CD4-positive, alpha-beta T cell (primary cell): ENCODE results near the gene CHMP2B. TPM values are rescaled to one million over a fixed set of nuclear protein-coding genes. Genes with fewer than 3 reads are reported as not detected.

Experiments used
- ATAC-seq: fragments of 200-7000 bp; cut with Tn5 transposase; one replicate; pipeline ENCODE4 v1.10.0; 2022; ENCODE audit warnings: mild to moderate bottlenecking; ENCODE audit not compliant: poor library complexity
- CTCF ChIA-PET: fragments of 350-600 bp; sonication (Branson Sonifier 250); formaldehyde crosslinking; loops from one replicate; lab custom pipeline; 2021; ENCODE audit warnings: antibody characterized with exemption, inconsistent platforms; lab: Charles Lee
- POLR2A ChIA-PET: fragments of 350-600 bp; sonication (Branson Sonifier 250); formaldehyde crosslinking; loops from one replicate; lab custom pipeline; 2021; ENCODE audit warnings: antibody characterized with exemption, inconsistent platforms; lab: Charles Lee
- DNase-seq, 14 experiments: peaks; one replicate each; pipeline ENCODE4 v3.0.0-alpha.2; 2013 to 2020; ENCODE audit warnings: mixed read lengths in 2 of 14
- H3K27ac ChIP-seq, 2 donors: one replicate each; pipeline versions ENCODE4 v1.5.1 to v1.7.0; 2013; ENCODE audit warnings: low read length in 2 of 2, low read depth in 1 of 2, mild to moderate bottlenecking in 1 of 2
- H3K27me3 ChIP-seq, 2 experiments: 1 replicate in 1 of 2; 2 replicates in 1 of 2; pipeline versions ENCODE4 v1.6.1 to v1.7.0; 2013; ENCODE audit warnings: low read length in 2 of 2, control low read depth in 1 of 2, mild to moderate bottlenecking in 1 of 2, moderate library complexity in 1 of 2; ENCODE audit not compliant: insufficient read depth in 2 of 2, control insufficient read depth in 1 of 2
- H3K36me3 ChIP-seq: one replicate; pipeline ENCODE4 v1.6.1; 2013; ENCODE audit warnings: low read length, control low read depth; ENCODE audit not compliant: insufficient read depth
- H3K4me1 ChIP-seq: one replicate; pipeline ENCODE4 v1.6.1; 2013; ENCODE audit warnings: low read length, control low read depth; ENCODE audit not compliant: insufficient read depth
- H3K4me3 ChIP-seq: one replicate; pipeline ENCODE4 v1.5.1; 2013; ENCODE audit warnings: mild to moderate bottlenecking, low read length, moderate library complexity
- H3K9me3 ChIP-seq, 2 experiments: 1 replicate in 1 of 2; 2 replicates in 1 of 2; pipeline versions ENCODE4 v1.6.1 to v1.7.0; 2013; ENCODE audit warnings: low read length in 2 of 2, mild to moderate bottlenecking in 2 of 2, control low read depth in 1 of 2, moderate library complexity in 1 of 2; ENCODE audit not compliant: control insufficient read depth in 1 of 2, insufficient read depth in 1 of 2
- H3K27ac Mint-ChIP-seq: one replicate; pipeline ENCODE4 v1.8.0; 2020; ENCODE audit warnings: mixed read lengths
- H3K27me3 Mint-ChIP-seq: one replicate; pipeline ENCODE4 v1.8.0; 2021; ENCODE audit warnings: mixed read lengths
- H3K36me3 Mint-ChIP-seq: one replicate; pipeline ENCODE4 v1.8.0; 2021; ENCODE audit warnings: low read depth, mixed read lengths
- H3K4me1 Mint-ChIP-seq: one replicate; pipeline ENCODE4 v1.8.0; 2021; ENCODE audit warnings: low read depth, mixed read lengths
- H3K4me3 Mint-ChIP-seq: one replicate; pipeline ENCODE4 v1.8.0; 2020; ENCODE audit warnings: mild to moderate bottlenecking, mixed read lengths
- H3K9me3 Mint-ChIP-seq: one replicate; pipeline ENCODE4 v1.8.0; 2020; ENCODE audit warnings: mixed read lengths
- CTCF ChIP-seq: fragments of 200-600 bp; IDR thresholded peaks from one replicate; pipeline ENCODE4 v1.8.0; 2022; ENCODE audit warnings: antibody characterized with exemption, mild to moderate bottlenecking
- intact Hi-C, 2 experiments: fragments of 100-400 bp; cut with DNase I in 1 of 2; cut with micrococcal nuclease in 1 of 2; formaldehyde crosslinking; loops; one replicate each; pipeline versions ENCODE4 v1.15.1 to v1.9.0; 2023 to 2025; cut with DNase I, micrococcal nuclease
- total RNA-seq, 174 experiments: library from RNA in 2 of 174; stranded (reverse) in 2 of 174; gene quantifications; one replicate each; pipeline ENCODE4 v1.2.3 and lab custom pipeline; 2021 to 2026

Gene CHMP2B
- total RNA-seq, 2 experiments from 2014 or later: 24.7 to 31.5 TPM

DNA sequence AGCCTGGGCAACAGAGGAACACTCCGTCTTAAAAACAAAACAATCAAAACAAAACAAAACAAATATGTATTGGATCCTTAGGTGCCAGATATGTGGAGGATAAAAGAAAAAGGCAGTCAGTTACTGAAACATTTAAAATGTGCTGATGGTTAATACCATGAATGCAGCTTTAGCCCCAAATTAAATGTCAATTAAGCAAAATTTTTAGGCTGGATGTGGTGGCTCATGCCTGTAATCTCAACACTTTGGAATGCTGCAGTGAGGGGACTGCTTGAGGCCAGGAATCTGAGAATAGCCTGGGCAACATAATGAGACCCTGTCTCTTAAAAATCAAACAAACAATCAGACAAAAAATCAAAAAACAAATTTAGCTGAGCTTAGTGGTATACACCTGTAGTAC is 8.5 kb upstream of the CHMP2B start:
- H3K36me3 Mint-ChIP-seq: no peaks in the 10 kb centered on the region
- H3K27me3 Mint-ChIP-seq: peaks cover 71% of the 10 kb centered on the region
- TF ChIP-seq CTCF: no peak
- intact Hi-C loops: no loop called here
- no peaks in the 10 kb centered on the region for H3K9me3 ChIP-seq
- H3K36me3 ChIP-seq: no peaks in the 10 kb centered on the region
- H3K4me1 ChIP-seq: no peaks in the 10 kb centered on the region
- DNase-seq: no peak
- H3K27ac ChIP-seq: no peak overlapping the region
- no peak overlapping the region for H3K4me3 ChIP-seq
- H3K27ac Mint-ChIP-seq: no peak overlapping the region
- no peak for ATAC-seq
- ChIA-PET POLR2A (no interaction called here), CTCF (no interaction called here)
- no peaks in the 10 kb centered on the region for H3K4me1 Mint-ChIP-seq
- H3K9me3 Mint-ChIP-seq: peaks cover 2% of the 10 kb centered on the region
- H3K4me3 Mint-ChIP-seq: no peak overlapping the region
- peaks cover 4 to 24% of the 10 kb centered on the region in 2 experiments for H3K27me3 ChIP-seq

- Histone ChIP-seq H3K4me3 (no peak overlapping the region), H3K36me3 (no peaks in the 10 kb centered on the region), H3K27me3 (peaks cover 0 to 24% of the 10 kb centered on the region in 2 experiments), H3K9me3 (no peaks in the 10 kb centered on the region), H3K4me1 (no peaks in the 10 kb centered on the region), H3K27ac (no peak overlapping the region)
- no peak for ATAC-seq
- CTCF ChIA-PET: no interaction called here
- Mint-ChIP-seq H3K36me3 (no peaks in the 10 kb centered on the region), H3K9me3 (peaks cover 2% of the 10 kb centered on the region), H3K4me1 (no peaks in the 10 kb centered on the region), H3K27ac (no peak overlapping the region), H3K4me3 (no peak overlapping the region), H3K27me3 (peaks cover 65% of the 10 kb centered on the region)
- TF ChIP-seq CTCF: no peak
- DNase-seq: no peak
- POLR2A ChIA-PET: no interaction called here
- intact Hi-C loops: no loop called here
These were observed 7.5 kb upstream of the CHMP2B start for GRCh38 chr3:87219611-87220010.

DNA sequence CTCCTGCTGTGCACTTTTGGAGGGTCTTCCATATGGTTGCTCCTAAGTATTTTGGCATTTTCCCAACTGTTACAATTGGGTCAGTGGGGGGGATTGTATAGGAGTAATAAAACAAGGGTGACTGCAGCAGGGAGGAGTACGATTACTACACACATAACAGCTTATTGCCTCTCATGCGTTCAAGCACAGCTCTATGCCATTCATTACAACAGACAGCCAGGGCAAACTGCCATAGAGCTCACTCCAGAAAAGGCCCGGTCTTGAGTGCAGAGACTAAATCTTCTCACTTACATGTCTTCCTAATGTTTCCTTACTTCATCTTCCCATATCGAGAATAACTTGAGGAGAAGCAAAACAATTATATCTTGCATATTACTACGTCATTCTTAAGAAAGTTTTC is 1.4 kb upstream of the CHMP2B start:
- POLR2A ChIA-PET: interaction anchor here (1.4 kb wide), 1 partner anchor 924 kb away, joined by 4 read pairs; the partner anchor contains the start of gene C3orf38
- H3K36me3 ChIP-seq: no peaks in the 10 kb centered on the region
- ATAC-seq: no peak
- CTCF ChIA-PET: interaction anchor here (1.5 kb wide), 1 partner anchor 13 kb away, joined by 4 read pairs; no protein-coding TSS in a partner anchor
- Mint-ChIP-seq H3K27me3 (peaks cover 22% of the 10 kb centered on the region), H3K27ac (peak overlapping the region; percentile 93), H3K9me3 (peaks cover 2% of the 10 kb centered on the region), H3K36me3 (peaks cover 18% of the 10 kb centered on the region), H3K4me3 (peak overlapping the region; percentile 85), H3K4me1 (peaks cover 38% of the 10 kb centered on the region)
- DNase-seq: no peak
- peaks cover 0 to 15% of the 10 kb centered on the region in 2 experiments for H3K27me3 ChIP-seq
- no peak for TF ChIP-seq CTCF
- H3K27ac ChIP-seq: no peak overlapping the region
- peaks cover 9% of the 10 kb centered on the region for H3K4me1 ChIP-seq
- H3K9me3 ChIP-seq: no peaks in the 10 kb centered on the region
- H3K4me3 ChIP-seq: no peak overlapping the region
- intact Hi-C loops: loop anchor here in 1 of 2 experiments (5.0 kb wide), 1 partner anchor 922 kb away; the partner anchor contains the start of gene C3orf38
